HG03378 (cell line): ENCODE results near the gene ZNF773.

Experiments
- ATAC-seq: cut with Tn5 transposase; IDR thresholded peaks from one replicate; pipeline ENCODE4 v1.9.1; 2021; ENCODE audit warnings: mild to moderate bottlenecking, moderate library complexity; ENCODE audit not compliant: unreplicated experiment

ZNF773 gene

GRCh38 chr19:57557659-57558058 lies 57.9 kb downstream of the ZNF773 start:
- no peak for ATAC-seq
